Panc1 (cell line): Measurements from ENCODE around the gene CCDC167. TPM values are rescaled to one million over a fixed set of nuclear protein-coding genes. Genes with fewer than 3 reads are reported as not detected.

Experiments
- ATAC-seq: fragments of 200-7000 bp; cut with Tn5 transposase; 2 replicates; pipeline ENCODE4 v1.9.1; 2020; ENCODE audit warnings: mild to moderate bottlenecking, moderate library complexity
- BruUV-seq: library from RNA; stranded (reverse); fragments of 400-500 nt; replicated peaks from 2 replicates; lab custom pipeline; 2021; lab: Mats Ljungman, UMichigan
- CTCF ChIA-PET: fragments of 300-600 bp; sonication (Branson Sonifier 250); formaldehyde crosslinking; loops from one replicate; lab custom pipeline; 2022; ENCODE audit warnings: antibody characterized with exemption; lab: Charles Lee
- POLR2A ChIA-PET: fragments of 300-600 bp; sonication (Branson Sonifier 250); formaldehyde crosslinking; loops from one replicate; lab custom pipeline; 2022; ENCODE audit warnings: antibody characterized with exemption; lab: Charles Lee
- DNase-seq: peaks from one replicate; pipeline ENCODE4 v3.0.0-alpha.2; 2010; ENCODE audit warnings: low read depth, low spot score
- H3K27ac ChIP-seq: 2 replicates; pipeline ENCODE4 v1.5.1; 2011; ENCODE audit warnings: mild to moderate bottlenecking, low read length, inconsistent platforms
- H3K27me3 ChIP-seq: fragments of 200-500 bp; sonication (Bioruptor generic); 2 replicates; pipeline ENCODE4 v1.6.0; 2014; ENCODE audit warnings: low read length, inconsistent platforms; ENCODE audit not compliant: control insufficient read depth, insufficient read depth
- H3K36me3 ChIP-seq: fragments of 200-500 bp; sonication (Bioruptor generic); 2 replicates; pipeline ENCODE4 v1.5.1; 2014; ENCODE audit warnings: inconsistent platforms, mild to moderate bottlenecking, low read length, moderate library complexity; ENCODE audit not compliant: control insufficient read depth, insufficient read depth
- H3K4me1 ChIP-seq: 2 replicates; pipeline ENCODE4 v1.5.1; 2011; ENCODE audit warnings: inconsistent platforms, mild to moderate bottlenecking, low read length, moderate library complexity; ENCODE audit not compliant: control insufficient read depth, insufficient read depth
- H3K4me3 ChIP-seq, 2 experiments: 2 replicates each; pipeline ENCODE4 v1.5.1; 2011 to 2012; ENCODE audit warnings: low read depth in 2 of 2, low read length in 2 of 2, mild to moderate bottlenecking in 2 of 2, inconsistent platforms in 1 of 2, moderate library complexity in 1 of 2
- H3K9me3 ChIP-seq: fragments of 200-500 bp; sonication (Bioruptor generic); 2 replicates; pipeline ENCODE4 v1.5.1; 2014; ENCODE audit warnings: low read depth, mild to moderate bottlenecking, inconsistent platforms, low read length, moderate library complexity; ENCODE audit not compliant: control insufficient read depth, insufficient read depth
- POLR2AphosphoS5 ChIP-seq: IDR thresholded peaks from 2 replicates; pipeline ENCODE4 v1.6.1; 2012; ENCODE audit warnings: mild to moderate bottlenecking, low read depth, low read length, moderate library complexity
- REST ChIP-seq, 2 experiments: IDR thresholded peaks; 2 replicates each; pipeline ENCODE4 v1.6.1; 2011 to 2012; ENCODE audit warnings: low read depth in 2 of 2, control low read depth in 1 of 2, low read length in 1 of 2, mild to moderate bottlenecking in 1 of 2, moderate library complexity in 1 of 2; ENCODE audit not compliant: insufficient read depth in 1 of 2
- SIN3A ChIP-seq: IDR thresholded peaks from 2 replicates; pipeline ENCODE4 v1.6.1; 2012; ENCODE audit warnings: low read depth, mild to moderate bottlenecking, low read length, moderate library complexity, borderline replicate concordance; ENCODE audit not compliant: insufficient read depth
- TCF7L2 ChIP-seq: IDR thresholded peaks from 2 replicates; pipeline ENCODE4 v1.6.1; 2011; ENCODE audit warnings: mild to moderate bottlenecking, low read depth, low read length, inconsistent platforms
- in situ Hi-C: cut with HindIII; loops from 2 replicates; pipeline ENCODE4 v1.10.0; 2016; ENCODE audit warnings: low sequenced_read_pairs, low pct_unique_long_range_greater_than_20kb
- intact Hi-C: fragments of 100-400 bp; cut with micrococcal nuclease; formaldehyde crosslinking; loops from one replicate; pipeline ENCODE4 v1.10.0; 2022; ENCODE audit not compliant: unreplicated experiment
- total RNA-seq: library from RNA; stranded (reverse); gene quantifications from one replicate; pipeline ENCODE4 v1.2.1, GENCODE V29; 2021; ENCODE audit not compliant: unreplicated experiment
- TF ChIP-seq, protein P1 (sequence below): fragments of 450-650 bp; IDR thresholded peaks from 2 replicates; pipeline ENCODE4 v1.5.1; 2017; ENCODE audit warnings: mild to moderate bottlenecking

Gene CCDC167
- total RNA-seq, 1 experiment from 2014 or later, result 57.6 TPM

DNA sequence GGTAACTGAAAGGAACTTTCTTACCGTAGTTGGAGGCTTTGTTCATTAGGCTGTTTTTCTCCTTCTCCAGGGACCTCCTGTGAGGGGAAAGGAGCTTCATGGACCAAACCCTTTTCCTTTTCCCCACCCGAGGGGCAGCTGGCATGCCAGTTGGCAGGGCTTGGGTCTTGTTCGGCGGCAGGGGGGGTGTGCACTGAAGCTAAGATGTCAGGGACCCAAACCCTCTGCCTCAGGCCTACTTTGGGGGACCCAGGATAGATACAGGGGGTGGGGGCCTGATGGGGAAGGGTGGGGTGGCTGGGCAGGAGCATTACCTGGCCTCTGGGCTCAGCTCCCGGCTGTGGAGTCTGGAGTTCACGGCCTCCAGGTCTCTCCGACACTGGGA is 14.9 kb downstream of the CCDC167 start:
- no peak overlapping the region for H3K4me3 ChIP-seq
- H3K36me3 ChIP-seq, result no peaks in the 10 kb centered on the region
- H3K9me3 ChIP-seq, result no peaks in the 10 kb centered on the region
- no peak for DNase-seq
- in situ Hi-C loops, result no loop called here
- peaks cover 21% of the 10 kb centered on the region for H3K4me1 ChIP-seq
- H3K27me3 ChIP-seq, result no peaks in the 10 kb centered on the region
- ATAC-seq, result no peak
- intact Hi-C loops, result loop anchor here (2.0 to 5.0 kb wide), 2 partner anchors 82 to 208 kb away; no protein-coding TSS in a partner anchor
- no TSS peak for BruUV-seq
- TF ChIP-seq, protein P1, sequence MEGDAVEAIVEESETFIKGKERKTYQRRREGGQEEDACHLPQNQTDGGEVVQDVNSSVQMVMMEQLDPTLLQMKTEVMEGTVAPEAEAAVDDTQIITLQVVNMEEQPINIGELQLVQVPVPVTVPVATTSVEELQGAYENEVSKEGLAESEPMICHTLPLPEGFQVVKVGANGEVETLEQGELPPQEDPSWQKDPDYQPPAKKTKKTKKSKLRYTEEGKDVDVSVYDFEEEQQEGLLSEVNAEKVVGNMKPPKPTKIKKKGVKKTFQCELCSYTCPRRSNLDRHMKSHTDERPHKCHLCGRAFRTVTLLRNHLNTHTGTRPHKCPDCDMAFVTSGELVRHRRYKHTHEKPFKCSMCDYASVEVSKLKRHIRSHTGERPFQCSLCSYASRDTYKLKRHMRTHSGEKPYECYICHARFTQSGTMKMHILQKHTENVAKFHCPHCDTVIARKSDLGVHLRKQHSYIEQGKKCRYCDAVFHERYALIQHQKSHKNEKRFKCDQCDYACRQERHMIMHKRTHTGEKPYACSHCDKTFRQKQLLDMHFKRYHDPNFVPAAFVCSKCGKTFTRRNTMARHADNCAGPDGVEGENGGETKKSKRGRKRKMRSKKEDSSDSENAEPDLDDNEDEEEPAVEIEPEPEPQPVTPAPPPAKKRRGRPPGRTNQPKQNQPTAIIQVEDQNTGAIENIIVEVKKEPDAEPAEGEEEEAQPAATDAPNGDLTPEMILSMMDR, result no peak
- no peak for TF ChIP-seq POLR2AphosphoS5
- TF ChIP-seq TCF7L2, result no peak
- no peak for TF ChIP-seq SIN3A
- no peak for TF ChIP-seq REST (IDR thresholded peaks at IDR 0.05; ENCODE audit: insufficient read depth in 1 of 2, low read depth in 2 of 2, low read length in 1 of 2)
- POLR2A ChIA-PET, result no interaction called here
- peak overlapping the region; percentile 83 for H3K27ac ChIP-seq
- CTCF ChIA-PET, result interaction anchor here (0.5 to 1.4 kb wide), 6 partner anchors 15 to 527 kb away, joined by 3 to 19 read pairs (median 6); partner anchors contain the start of gene CCDC167

DNA sequence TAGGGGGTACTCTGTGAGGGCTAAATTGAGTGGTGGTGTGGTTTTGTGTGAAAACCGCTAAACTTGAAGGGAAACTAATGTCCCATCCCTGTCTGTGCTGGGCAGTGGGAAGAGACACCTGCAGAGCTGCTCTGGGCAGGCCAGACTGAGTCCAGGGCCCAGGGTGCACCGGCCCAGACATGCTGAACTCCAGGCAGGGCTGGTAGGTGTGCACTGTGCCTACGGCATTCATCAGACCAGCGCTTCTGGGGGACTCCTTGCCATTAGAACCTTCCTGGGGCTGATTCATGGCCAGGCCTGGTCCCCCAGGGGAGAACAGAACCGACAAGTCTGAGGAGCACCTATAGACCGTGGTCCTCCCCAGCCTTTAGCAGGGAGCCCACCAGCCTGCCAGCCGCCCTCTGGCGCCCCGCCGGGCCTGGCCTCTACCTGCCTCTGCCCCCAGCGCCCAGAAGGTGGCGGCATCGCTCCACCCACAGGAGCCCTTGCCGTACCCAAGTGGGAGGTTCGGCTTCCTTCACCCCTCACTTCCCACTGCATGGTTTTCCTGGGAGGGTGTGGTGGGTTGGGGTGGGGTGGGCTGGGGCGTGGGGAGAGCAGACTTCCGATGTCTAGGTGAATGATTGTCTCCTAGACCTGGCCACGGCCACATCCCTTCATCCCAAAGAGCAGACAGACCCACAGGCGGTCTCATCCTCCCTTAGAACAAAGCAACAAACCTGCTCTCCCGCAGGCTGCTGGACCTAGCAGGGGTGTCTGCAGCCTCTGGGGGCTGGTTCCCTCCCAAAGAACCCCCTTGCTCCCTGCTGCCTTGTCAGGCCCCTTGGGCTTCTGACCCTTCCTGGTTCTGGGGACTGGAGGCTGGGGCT is 15.5 kb downstream of the CCDC167 start:
- peak overlapping the region; percentile 83 for H3K27ac ChIP-seq
- H3K4me3 ChIP-seq, result no peak overlapping the region
- DNase-seq (no peak), ATAC-seq (peak; percentile 87)
- ChIA-PET CTCF (interaction anchor here (0.5 to 1.4 kb wide), 5 partner anchors 30 to 528 kb away, joined by 3 to 19 read pairs (median 6); no protein-coding TSS in a partner anchor), POLR2A (no interaction called here)
- H3K9me3 ChIP-seq, result no peaks in the 10 kb centered on the region
- H3K27me3 ChIP-seq, result no peaks in the 10 kb centered on the region
- H3K36me3 ChIP-seq, result no peaks in the 10 kb centered on the region
- no TSS peak for BruUV-seq
- TF ChIP-seq, protein P1, result peak; percentile 96
- TF ChIP-seq REST (IDR thresholded peaks at IDR 0.05; ENCODE audit: insufficient read depth in 1 of 2, low read depth in 2 of 2, low read length in 1 of 2) (0 out of 4 replicates have a peak, but pooled peaks of 1 of the 2 experiments have one; percentile 45), POLR2AphosphoS5 (no peak), SIN3A (no peak), TCF7L2 (no peak)
- H3K4me1 ChIP-seq, result peaks cover 15% of the 10 kb centered on the region
- in situ Hi-C loops, result no loop called here
- intact Hi-C loops, result loop anchor here (2.0 to 5.0 kb wide), 2 partner anchors 83 to 208 kb away; no protein-coding TSS in a partner anchor
